ENCODE data around the gene NRDC.
A peak's percentile ranks its signal among the peaks of the same experiment; 100 is the strongest.
"Not testable (repeated sequence)": the region's sequence is repeated elsewhere in the genome, so short reads cannot be mapped to it uniquely, and the experiment has no call there.

The NRDC gene

GRCh38 chr1:51897699-51898031 is 19.1 kb upstream of the NRDC start:
- Histone ChIP-seq H3K36me3 (ENCODE audit: low read length) (no peaks in the 10 kb centered on the region), H3K9me2 (replicated peaks; ENCODE audit: insufficient read depth, low read length) (no peaks in the 10 kb centered on the region), H3K79me2 (ENCODE audit: insufficient read depth, low read length) (no peaks in the 10 kb centered on the region), H3K4me3 (ENCODE audit: insufficient read depth, low read length, poor library complexity, severe bottlenecking) (no peak overlapping the region), H3F3A (ENCODE audit: insufficient read depth) (no peaks in the 10 kb centered on the region), H3K27me3 (ENCODE audit: low read length) (no peaks in the 10 kb centered on the region), H3K27ac (ENCODE audit: low read depth, low read length) (no peak overlapping the region), H3K9ac (ENCODE audit: low read length) (no peak overlapping the region), H2AFZ (ENCODE audit: low read depth, low read length, severe bottlenecking) (no peak overlapping the region), H4K20me1 (ENCODE audit: low read depth, low read length) (no peaks in the 10 kb centered on the region), H3K9me3 (ENCODE audit: insufficient read depth, low read length) (no peaks in the 10 kb centered on the region), H3K4me2 (ENCODE audit: low read depth, low read length, poor library complexity, severe bottlenecking) (no peak overlapping the region)
- no peak for TF ChIP-seq CTCF (IDR thresholded peaks at IDR 0.05; ENCODE audit: insufficient read depth, low read length, poor library complexity, severe bottlenecking)
- no peak for TF ChIP-seq EZH2phosphoT487 (conservative IDR thresholded peaks at IDR 0.05; ENCODE audit: low read length)

- H3K9me3 ChIP-seq (ENCODE audit: insufficient read depth, low read length); H3K27me3 ChIP-seq (ENCODE audit: low read length); H3K9me2 ChIP-seq (replicated peaks; ENCODE audit: insufficient read depth, low read length); H4K20me1 ChIP-seq (ENCODE audit: low read depth, low read length); H3K36me3 ChIP-seq (ENCODE audit: low read length); H3K4me2 ChIP-seq (ENCODE audit: low read depth, low read length, poor library complexity, severe bottlenecking); H3F3A ChIP-seq (ENCODE audit: insufficient read depth); H3K79me2 ChIP-seq (ENCODE audit: insufficient read depth, low read length); H3K4me3 ChIP-seq (ENCODE audit: insufficient read depth, low read length, poor library complexity, severe bottlenecking); H2AFZ ChIP-seq (ENCODE audit: low read depth, low read length, severe bottlenecking); H3K9ac ChIP-seq (ENCODE audit: low read length); H3K27ac ChIP-seq (ENCODE audit: low read depth, low read length): not testable (repeated sequence)
These were observed 16.2 kb upstream of the NRDC start for GRCh38 chr1:51894748-51895147.

- peak overlapping the region; percentile 82 for H3K4me3 ChIP-seq (ENCODE audit: insufficient read depth, low read length, poor library complexity, severe bottlenecking)
- H3K27ac ChIP-seq (ENCODE audit: low read depth, low read length) = peak overlapping the region; percentile 68
- H4K20me1 ChIP-seq (ENCODE audit: low read depth, low read length) = peaks cover 5% of the 10 kb centered on the region; the same call in 1 of the 2 replicates
- H3K27me3 ChIP-seq (ENCODE audit: low read length) = no peaks in the 10 kb centered on the region
- peaks cover 51% of the 10 kb centered on the region for H3K79me2 ChIP-seq (ENCODE audit: insufficient read depth, low read length)
- peak overlapping the region; percentile 93 for H3K9ac ChIP-seq (ENCODE audit: low read length)
- H3K4me2 ChIP-seq (ENCODE audit: low read depth, low read length, poor library complexity, severe bottlenecking) = peak overlapping the region; percentile 59
- H2AFZ ChIP-seq (ENCODE audit: low read depth, low read length, severe bottlenecking) = peak overlapping the region; percentile 69
- TF ChIP-seq CTCF (IDR thresholded peaks at IDR 0.05; ENCODE audit: insufficient read depth, low read length, poor library complexity, severe bottlenecking) = no peak
- TF ChIP-seq EZH2phosphoT487 (conservative IDR thresholded peaks at IDR 0.05; ENCODE audit: low read length) = no peak
- no peaks in the 10 kb centered on the region; the same call in 1 of the 2 replicates for H3F3A ChIP-seq (ENCODE audit: insufficient read depth)
- no peaks in the 10 kb centered on the region for H3K9me3 ChIP-seq (ENCODE audit: insufficient read depth, low read length)
- no peaks in the 10 kb centered on the region for H3K9me2 ChIP-seq (replicated peaks; ENCODE audit: insufficient read depth, low read length)
- H3K36me3 ChIP-seq (ENCODE audit: low read length) = no peaks in the 10 kb centered on the region
These were observed 265 bp downstream of the NRDC start for GRCh38 chr1:51878308-51878615.

- TF ChIP-seq EZH2phosphoT487 (conservative IDR thresholded peaks at IDR 0.05; ENCODE audit: low read length) (no peak), CTCF (IDR thresholded peaks at IDR 0.05; ENCODE audit: insufficient read depth, low read length, poor library complexity, severe bottlenecking) (no peak)
- H3K4me2 ChIP-seq (ENCODE audit: low read depth, low read length, poor library complexity, severe bottlenecking) = peak overlapping the region; percentile 59
- no peaks in the 10 kb centered on the region for H3K36me3 ChIP-seq (ENCODE audit: low read length)
- H4K20me1 ChIP-seq (ENCODE audit: low read depth, low read length) = peaks cover 5% of the 10 kb centered on the region; the same call in 1 of the 2 replicates
- H3K9ac ChIP-seq (ENCODE audit: low read length) = peak overlapping the region; percentile 93
- H3K27me3 ChIP-seq (ENCODE audit: low read length) = no peaks in the 10 kb centered on the region
- peak overlapping the region; percentile 69 for H2AFZ ChIP-seq (ENCODE audit: low read depth, low read length, severe bottlenecking)
- H3K79me2 ChIP-seq (ENCODE audit: insufficient read depth, low read length) = peaks cover 57% of the 10 kb centered on the region
- H3K9me3 ChIP-seq (ENCODE audit: insufficient read depth, low read length) = no peaks in the 10 kb centered on the region
- peak overlapping the region; percentile 82 for H3K4me3 ChIP-seq (ENCODE audit: insufficient read depth, low read length, poor library complexity, severe bottlenecking)
- peak overlapping the region; percentile 68 for H3K27ac ChIP-seq (ENCODE audit: low read depth, low read length)
- H3F3A ChIP-seq (ENCODE audit: insufficient read depth) = no peaks in the 10 kb centered on the region; the same call in 1 of the 2 replicates
- H3K9me2 ChIP-seq (replicated peaks; ENCODE audit: insufficient read depth, low read length) = no peaks in the 10 kb centered on the region
These were observed 856 bp downstream of the NRDC start for GRCh38 chr1:51877434-51878307.

All from SU-DHL-6 (cell line).